ENCODE results near the gene FREM1.

Gene FREM1

DNA sequence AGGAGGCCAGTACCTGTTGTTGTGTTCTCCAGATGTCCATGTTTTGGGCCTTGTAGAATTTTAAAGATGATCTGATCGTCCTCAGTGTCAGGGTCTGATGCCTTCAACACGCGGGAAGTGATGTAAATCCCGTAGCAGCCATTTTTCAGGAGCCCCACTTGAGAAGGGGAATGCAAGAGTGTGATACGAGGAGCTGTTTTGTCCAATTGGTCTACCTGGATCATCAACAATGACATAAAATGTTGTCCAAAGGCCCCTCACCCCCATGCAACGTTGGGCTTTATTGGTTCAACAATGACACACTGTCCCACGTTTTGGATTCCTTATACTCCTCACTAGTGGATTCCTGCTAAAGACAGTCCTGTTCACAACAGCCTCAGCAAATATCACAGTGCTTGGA, 139.6 kb downstream of the FREM1 start:
- in situ Hi-C loops (cut with HindIII; ENCODE audit: low pct_ligation_motif_present, low sequenced_read_pairs) = no loop called here
- Histone ChIP-seq H3K27ac (no peak overlapping the region), H3K4me3 (ENCODE audit: low read depth, low read length) (no peak overlapping the region), H3K36me3 (replicated peaks) (no peaks in the 10 kb centered on the region), H3K27me3 (replicated peaks) (no peaks in the 10 kb centered on the region)
- TF ChIP-seq CTCF (IDR thresholded peaks at IDR 0.05; ENCODE audit: low read depth, low read length, missing control alignments) = no peak
- no peak for DNase-seq

DNA sequence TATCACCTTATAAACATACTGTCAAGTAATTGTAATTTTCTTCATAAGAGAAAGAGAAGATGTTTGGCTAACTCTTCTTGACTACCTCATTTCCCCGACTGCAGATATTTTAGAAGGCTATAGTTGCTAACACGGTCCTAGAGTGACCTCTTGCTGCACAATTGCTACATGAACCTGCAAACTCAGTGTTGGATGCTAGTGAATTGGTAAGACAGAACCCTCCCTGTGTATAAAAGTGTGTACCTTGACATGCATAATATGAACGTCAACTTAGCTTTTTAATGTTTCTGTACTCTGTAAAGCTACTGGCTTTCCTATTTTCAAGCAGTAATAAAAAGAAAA, 141.0 kb downstream of the FREM1 start:
- Histone ChIP-seq H3K27me3 (replicated peaks) (no peaks in the 10 kb centered on the region), H3K4me3 (ENCODE audit: low read depth, low read length) (no peak overlapping the region), H3K36me3 (replicated peaks) (no peaks in the 10 kb centered on the region), H3K27ac (no peak overlapping the region)
- TF ChIP-seq CTCF (IDR thresholded peaks at IDR 0.05; ENCODE audit: low read depth, low read length, missing control alignments) = peak; percentile 45
- in situ Hi-C loops (cut with HindIII; ENCODE audit: low pct_ligation_motif_present, low sequenced_read_pairs) = no loop called here
- DNase-seq = peak; percentile 32

DNA sequence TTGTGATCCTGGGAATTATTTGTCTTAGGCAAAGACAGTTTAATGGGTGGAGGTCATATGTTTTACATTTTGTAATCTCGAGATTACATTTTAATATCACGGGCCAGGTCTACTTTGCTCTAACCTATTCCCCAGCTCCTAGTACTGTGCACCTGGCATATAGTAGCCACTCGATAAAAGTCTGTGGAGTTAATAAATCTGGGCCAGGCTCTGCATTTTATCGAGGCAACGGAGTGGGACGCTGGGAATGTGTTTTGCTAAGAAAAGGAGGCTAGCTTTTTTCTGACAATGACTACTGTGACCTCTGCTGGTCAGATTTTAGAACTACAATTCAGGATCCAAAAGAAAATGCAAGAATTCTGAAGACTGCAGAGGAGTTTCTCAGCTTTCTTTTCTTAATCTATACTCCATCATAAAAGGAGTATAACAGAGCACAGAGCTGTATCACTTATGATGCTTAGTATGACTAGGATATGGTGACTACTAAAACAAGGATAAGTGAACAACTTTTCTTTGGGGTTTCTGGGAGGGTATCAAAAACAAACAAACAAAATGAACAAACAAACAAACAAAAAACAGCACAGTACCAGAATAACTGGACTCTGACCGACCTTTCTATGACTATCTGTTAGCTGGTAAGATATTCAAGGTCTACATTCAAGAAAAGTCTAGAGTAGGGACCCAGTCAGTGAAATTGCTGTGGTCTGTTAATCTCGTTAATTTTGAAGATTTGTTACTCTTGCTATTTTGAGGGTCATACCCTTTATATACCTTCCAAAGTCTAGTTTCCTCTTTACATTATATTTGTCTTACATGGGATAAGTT, 141.6 kb downstream of the FREM1 start:
- peak; percentile 63 for TF ChIP-seq CTCF (IDR thresholded peaks at IDR 0.05; ENCODE audit: low read depth, low read length, missing control alignments)
- H3K27me3 ChIP-seq (replicated peaks) = no peaks in the 10 kb centered on the region
- H3K27ac ChIP-seq = no peak overlapping the region
- H3K4me3 ChIP-seq (ENCODE audit: low read depth, low read length) = no peak overlapping the region
- in situ Hi-C loops (cut with HindIII; ENCODE audit: low pct_ligation_motif_present, low sequenced_read_pairs) = no loop called here
- DNase-seq = peak; percentile 58
- H3K36me3 ChIP-seq (replicated peaks) = no peaks in the 10 kb centered on the region

- Histone ChIP-seq H3K36me3 (replicated peaks) (no peaks in the 10 kb centered on the region), H3K27me3 (replicated peaks) (no peaks in the 10 kb centered on the region), H3K27ac (no peak overlapping the region), H3K4me3 (ENCODE audit: low read depth, low read length) (no peak overlapping the region)
- TF ChIP-seq CTCF (IDR thresholded peaks at IDR 0.05; ENCODE audit: low read depth, low read length, missing control alignments) = no peak
- in situ Hi-C loops (cut with HindIII; ENCODE audit: low pct_ligation_motif_present, low sequenced_read_pairs) = no loop called here
- DNase-seq = no peak
These were observed 143.9 kb downstream of the FREM1 start for GRCh38 chr9:14766299-14766698.

DNA sequence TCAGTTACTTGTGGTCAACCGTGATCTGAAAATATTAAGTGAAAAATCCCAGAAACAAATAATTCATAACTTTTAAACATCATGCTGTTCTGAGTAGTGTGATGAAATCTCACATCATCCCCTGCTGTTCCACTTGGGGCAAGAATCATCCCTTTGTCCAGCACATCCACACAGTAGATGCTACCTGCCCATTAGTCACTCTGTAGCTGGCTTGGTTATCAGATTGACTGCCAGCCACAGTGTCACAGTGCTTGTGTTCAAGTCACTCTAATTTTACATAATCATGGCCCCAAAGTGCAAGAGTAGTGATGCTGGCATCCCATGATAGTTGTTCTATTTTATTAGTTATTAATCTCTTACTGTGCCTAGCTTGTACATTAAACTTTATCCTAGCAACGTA, 148.6 kb downstream of the FREM1 start:
- in situ Hi-C loops (cut with HindIII; ENCODE audit: low pct_ligation_motif_present, low sequenced_read_pairs) = no loop called here
- Histone ChIP-seq H3K27me3 (replicated peaks) (no peaks in the 10 kb centered on the region), H3K27ac (no peak overlapping the region), H3K36me3 (replicated peaks) (no peaks in the 10 kb centered on the region), H3K4me3 (ENCODE audit: low read depth, low read length) (no peak overlapping the region)
- DNase-seq = no peak
- TF ChIP-seq CTCF (IDR thresholded peaks at IDR 0.05; ENCODE audit: low read depth, low read length, missing control alignments) = no peak

DNA sequence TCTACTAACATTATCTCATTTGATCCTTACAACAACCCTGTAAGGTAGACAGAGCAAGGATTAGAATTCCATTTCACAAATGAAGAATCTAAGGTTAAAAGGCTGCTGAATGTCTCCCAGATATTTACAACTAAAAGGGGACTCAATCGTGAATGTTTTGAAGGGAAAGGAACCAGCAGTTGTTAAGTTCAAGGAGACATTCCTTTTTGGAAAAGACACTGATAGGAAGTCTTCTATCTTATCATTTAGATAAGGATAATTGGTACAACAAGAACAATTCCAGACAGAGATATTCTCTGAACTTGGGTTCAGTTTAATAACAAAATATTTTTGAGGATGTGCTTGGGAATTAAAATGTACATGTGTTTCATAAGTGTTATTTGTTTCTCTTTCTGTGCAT, 150.2 kb downstream of the FREM1 start:
- in situ Hi-C loops (cut with HindIII; ENCODE audit: low pct_ligation_motif_present, low sequenced_read_pairs) = no loop called here
- no peak overlapping the region for H3K27ac ChIP-seq
- TF ChIP-seq CTCF (IDR thresholded peaks at IDR 0.05; ENCODE audit: low read depth, low read length, missing control alignments) = no peak
- DNase-seq = no peak
- H3K4me3 ChIP-seq (ENCODE audit: low read depth, low read length) = no peak overlapping the region
- H3K36me3 ChIP-seq (replicated peaks) = no peaks in the 10 kb centered on the region
- no peaks in the 10 kb centered on the region for H3K27me3 ChIP-seq (replicated peaks)

Measured in brain microvascular endothelial cell (primary cell).